ENCODE results near the gene TMEM175.

TMEM175 gene, protein sequence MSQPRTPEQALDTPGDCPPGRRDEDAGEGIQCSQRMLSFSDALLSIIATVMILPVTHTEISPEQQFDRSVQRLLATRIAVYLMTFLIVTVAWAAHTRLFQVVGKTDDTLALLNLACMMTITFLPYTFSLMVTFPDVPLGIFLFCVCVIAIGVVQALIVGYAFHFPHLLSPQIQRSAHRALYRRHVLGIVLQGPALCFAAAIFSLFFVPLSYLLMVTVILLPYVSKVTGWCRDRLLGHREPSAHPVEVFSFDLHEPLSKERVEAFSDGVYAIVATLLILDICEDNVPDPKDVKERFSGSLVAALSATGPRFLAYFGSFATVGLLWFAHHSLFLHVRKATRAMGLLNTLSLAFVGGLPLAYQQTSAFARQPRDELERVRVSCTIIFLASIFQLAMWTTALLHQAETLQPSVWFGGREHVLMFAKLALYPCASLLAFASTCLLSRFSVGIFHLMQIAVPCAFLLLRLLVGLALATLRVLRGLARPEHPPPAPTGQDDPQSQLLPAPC

DNA sequence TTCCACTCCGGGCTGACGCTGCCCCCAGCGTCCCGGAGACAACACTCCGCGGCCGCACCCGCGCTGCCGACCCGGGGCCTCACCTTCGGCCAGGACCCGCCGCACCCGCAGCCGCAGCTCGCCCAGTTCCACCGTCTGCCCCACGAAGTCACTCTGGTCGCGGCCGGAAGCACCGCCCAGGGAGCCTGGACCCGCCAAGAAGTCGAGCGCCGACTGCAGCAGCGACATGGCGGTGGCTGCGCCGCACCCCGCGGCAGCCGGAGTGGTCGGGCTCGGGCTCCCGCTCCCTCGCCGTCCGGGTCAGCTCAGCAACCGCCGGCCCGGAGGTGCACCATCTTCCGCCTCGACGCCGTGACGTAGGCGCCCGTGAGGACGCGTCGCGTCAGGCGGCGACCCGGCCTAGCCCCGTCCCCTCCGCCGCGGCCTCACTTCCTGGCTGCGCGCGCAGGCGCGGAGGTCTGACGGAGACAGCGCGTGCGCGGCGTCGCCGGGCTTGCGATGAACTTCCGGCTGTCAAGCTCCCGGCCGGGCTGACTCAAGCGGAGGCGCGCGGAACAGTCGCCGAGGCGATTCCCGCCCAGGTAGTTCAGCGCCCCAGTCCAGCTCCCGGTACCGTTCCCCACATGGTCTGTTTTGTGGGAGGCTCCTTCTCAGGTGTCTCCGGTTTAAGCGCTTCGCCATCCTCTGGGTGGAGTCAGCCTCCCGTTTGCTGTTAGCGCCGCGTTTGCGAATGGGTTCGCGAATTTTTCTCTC, at the start of gene TMEM175, which contains the start of gene GAK:
TMEM175 (plus strand) TSS at position 501 of the 753 bp plus-strand sequence. CDS start 15,280 bp downstream, outside the sequence.
GAK (minus strand) TSS at position 357 of the 753 bp plus-strand sequence; CDS start at position 228, 129 bp downstream.
- DNase-seq (ENCODE audit: low read depth): peak; percentile 96

DNA sequence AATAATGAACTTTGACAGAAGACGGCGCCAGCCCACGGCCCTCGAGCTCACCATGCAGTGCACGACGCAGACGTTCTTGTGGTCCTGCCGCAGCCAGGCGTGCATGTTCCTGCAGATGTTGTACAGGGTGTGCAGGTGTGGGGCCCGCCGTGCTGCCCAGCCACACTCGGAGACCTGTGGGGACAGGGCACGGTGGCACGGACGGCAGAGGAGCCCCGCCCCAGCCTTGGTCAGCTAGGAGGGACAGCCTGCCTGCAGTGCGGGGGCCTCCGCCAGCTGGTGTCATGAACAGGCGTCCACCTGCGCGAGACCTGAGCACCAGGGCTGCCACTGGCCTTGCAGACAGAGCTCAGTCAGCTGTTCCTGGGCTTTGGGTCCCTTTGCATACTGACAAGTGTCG, 49.6 kb upstream of the TMEM175 start:
- DNase-seq (ENCODE audit: low read depth): no peak

DNA sequence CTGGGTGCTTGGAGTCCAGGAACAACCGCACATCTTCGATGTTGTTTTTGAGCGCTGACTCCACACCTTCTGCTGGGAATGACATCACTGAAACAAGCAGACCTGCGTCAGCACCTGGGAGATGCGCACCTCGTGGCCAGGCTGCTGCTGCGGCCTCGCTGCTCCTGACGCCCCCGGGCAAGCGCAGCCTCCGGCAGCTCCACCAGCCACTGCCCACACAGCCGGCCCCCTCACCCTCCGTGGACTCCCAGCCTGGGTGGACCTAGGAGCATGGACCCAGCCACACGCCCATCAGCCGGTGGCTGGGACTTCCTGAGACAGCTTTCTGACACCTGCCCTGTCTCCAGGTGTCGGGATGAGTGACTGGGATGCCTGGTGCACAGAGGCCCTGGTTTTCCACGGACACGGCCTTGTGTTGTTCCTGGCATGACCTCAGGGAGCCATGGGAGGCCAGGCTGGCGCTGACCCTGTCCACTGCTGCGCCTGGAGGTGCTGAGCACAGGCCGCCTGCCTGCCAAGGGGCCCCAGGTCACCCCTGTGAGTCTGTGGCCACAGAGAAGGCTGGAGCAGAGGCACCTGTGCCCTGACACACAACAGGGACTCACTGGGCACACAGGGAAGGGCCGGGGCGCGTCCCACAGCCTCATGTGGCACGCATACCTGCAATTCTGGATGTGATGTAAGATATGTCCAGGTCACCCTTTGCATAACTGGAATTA, 48.7 kb upstream of the TMEM175 start:
- DNase-seq (ENCODE audit: low read depth): no peak

DNA sequence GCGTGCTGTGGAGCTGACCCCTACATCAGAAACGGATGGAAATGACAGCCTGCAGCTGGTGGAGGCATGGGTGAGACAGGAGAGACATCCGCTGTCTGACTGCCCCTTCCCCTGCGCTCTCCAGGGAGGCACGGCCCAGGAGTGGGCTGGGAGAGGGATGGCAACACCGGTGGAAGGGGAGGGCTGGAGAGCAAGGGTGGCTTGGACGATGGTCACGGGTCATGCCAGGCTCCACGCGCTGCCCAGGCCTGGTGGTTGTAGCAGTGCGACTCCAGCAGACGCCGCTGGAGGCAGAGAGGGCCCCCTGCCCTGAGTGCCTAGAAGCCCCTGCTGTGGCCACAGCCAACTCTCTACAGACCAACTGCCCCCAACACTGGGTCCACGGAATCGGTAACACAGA, 48.0 kb upstream of the TMEM175 start:
- no peak for DNase-seq (ENCODE audit: low read depth)

DNA sequence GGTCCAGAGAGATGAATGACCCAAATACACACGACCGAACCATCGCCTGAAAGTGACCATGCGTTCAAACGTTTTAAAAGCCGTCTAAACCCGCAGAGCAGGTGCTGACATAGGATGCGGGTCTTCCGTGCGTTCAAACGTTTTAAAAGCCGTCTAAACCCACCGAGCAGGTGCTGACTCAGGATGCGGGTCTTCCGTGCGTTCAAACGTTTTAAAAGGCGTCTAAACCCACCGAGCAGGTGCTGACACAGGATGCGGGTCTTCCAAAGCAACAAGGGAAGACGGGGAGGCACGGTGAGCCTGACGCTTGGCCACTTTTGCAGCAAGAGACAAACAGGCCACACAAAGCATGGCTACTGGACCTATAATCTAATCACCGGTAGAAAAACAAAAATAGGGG, 47.4 kb upstream of the TMEM175 start:
- DNase-seq (ENCODE audit: low read depth): no peak

DNA sequence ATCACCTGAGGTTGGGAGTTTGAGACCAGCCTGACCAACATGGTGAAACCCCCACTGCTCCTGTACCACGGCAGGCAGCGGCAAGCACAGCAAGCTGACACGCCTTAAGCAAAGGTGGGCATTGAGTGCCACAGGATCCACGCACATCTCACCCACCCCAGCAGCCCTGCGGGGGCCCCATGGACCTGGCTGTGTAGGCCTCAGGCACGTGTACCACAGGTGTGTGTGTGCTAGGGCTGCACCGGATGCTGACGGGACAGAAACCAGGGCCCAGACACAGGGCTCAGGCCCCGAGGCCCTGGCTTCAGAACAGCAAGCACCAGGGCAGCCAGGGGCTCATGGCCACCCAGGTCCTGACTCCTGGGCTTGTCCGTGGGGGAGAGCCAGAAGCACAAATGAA, 46.9 kb upstream of the TMEM175 start:
- no peak for DNase-seq (ENCODE audit: low read depth)

DNA sequence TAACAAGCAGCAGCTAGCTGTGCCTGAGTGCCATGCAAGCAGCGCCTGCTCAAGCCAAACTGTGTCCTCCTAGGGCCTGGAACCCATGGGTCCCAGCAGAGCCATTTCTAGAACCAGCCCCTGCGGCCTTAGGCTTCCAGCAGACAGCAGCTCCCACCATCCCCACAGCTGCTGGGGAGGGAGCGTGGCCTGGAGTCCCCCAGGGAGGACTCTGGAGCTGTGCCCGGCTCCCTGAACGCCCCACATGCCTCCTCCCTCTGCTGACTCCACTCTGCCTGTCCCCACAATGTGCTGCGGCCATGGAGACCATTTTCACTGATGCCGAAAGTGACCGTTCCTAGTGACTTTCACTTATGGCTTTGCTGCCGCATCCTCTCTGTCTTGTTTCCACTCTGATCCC, 46.0 kb upstream of the TMEM175 start:
- DNase-seq (ENCODE audit: low read depth): no peak

DNA sequence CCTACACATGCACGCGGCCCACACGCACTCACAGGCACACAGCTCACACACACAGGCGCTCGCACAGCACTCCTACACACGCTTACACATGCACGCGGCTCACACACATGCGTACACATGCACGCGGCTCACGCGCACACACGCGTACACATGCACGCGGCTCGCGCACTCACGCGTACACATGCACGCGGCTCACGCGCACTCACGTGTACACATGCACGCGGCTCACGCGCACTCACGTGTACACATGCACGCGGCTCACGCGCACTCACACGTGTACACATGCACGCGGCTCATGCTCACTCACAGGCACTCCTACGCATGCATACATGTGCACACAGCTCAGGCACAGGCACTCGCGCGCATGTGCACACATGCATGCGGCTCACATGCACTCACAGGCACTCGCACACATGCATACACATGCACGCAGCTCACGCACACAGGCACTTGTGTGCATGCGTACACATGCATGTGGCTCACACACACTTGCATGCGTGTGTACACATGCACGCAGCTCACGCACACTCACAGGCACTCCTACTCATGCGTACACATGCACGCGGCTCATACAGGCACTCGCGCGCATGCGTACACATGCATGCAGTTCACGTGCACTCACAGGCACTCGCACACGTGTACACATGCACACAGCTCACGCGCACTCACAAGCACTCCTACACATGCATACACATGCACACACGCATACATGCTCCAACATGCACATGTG, 45.1 kb upstream of the TMEM175 start:
- DNase-seq (ENCODE audit: low read depth): no peak

DNA sequence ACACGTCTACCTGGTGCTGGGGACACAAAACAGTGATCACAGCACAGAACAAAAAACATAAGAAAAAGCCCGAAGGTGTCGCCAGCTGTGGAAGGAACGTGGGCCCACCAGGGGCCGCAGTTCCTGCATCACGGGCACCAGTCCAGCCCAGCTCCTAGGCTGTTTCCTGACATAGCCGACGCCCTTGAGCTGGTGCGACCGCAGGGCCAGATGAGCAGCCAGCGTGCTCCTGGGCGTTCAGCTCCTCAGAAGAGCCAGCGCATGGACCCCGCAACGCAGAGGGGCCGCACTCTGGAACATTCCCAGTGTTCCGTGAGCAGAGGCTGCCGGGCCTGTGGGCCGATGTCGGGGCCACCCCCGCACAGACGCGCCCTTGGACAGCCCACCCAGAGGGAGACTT, 44.2 kb upstream of the TMEM175 start:
- DNase-seq (ENCODE audit: low read depth): no peak

DNA sequence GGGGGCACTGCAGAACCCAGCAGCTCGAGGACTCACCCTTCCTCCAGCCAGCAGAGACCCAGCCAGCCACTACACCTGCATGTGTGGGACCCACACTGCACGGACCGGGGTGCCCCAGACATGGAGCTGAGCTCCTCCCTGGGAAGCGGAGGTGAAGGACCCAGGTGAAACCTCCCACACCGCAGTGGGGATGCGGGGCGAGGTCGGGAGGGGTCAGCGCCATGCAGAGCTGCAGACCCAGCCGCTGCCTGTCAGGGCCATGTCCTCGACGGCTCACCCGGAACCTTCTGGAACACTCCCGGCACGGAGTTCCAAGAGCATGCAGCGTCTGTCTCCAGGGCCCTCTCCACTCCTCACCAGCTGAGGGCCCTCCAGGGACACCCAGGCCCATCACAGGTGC, 42.7 kb upstream of the TMEM175 start:
- no peak for DNase-seq (ENCODE audit: low read depth)

DNA sequence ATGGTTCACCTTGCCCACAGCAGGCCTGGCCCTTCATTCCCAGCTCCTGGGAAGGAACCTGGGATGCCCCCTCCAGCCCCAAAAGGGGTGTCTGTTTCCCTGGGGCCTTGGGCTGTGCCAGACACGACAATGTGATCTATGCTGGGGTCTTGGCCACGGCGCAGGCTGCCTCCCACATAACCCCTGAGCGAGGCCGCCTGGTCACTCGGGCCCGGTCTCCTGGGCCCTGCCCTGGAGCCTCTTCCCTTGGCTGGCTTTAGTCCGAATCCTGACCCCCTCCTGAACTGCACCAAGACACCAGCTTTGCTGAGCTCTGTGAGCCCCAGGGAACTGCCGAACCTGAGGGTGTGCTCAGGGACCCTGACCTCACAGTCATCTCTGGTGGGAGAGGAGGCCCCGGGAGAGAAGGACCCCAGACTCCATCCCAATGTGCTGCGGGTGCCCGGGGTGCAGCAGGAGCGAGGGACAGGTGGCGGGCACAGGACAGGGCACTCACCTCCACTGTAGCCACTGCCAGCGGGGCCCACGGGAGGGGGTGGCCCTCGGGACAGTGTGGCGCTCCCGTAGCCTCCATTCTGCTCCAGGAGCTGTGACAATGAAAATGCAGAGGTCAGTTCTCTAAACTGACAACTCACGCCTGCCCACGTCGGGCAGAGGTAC, 42.1 kb upstream of the TMEM175 start:
- no peak for DNase-seq (ENCODE audit: low read depth)

DNA sequence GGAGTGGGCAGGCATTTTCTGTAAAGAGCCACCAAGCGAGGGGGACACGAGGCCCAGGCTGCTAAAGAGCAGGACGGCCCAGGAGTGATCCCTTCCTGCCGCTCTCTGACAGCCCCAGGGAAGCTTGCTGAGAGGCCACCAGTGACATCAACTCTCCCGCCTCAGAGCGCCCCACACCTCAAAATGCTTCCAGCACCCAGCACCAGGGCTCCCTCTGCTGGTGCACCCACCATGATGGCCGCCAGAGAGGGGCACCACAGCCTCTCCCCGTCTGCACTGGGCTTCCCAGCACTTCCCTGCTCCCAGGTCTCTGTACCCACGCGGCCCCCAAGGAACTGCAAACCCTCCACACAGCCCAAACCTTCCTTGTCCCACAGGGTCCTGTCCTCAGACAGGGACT, 40.5 kb upstream of the TMEM175 start:
- peak; percentile 7 for DNase-seq (ENCODE audit: low read depth)

DNA sequence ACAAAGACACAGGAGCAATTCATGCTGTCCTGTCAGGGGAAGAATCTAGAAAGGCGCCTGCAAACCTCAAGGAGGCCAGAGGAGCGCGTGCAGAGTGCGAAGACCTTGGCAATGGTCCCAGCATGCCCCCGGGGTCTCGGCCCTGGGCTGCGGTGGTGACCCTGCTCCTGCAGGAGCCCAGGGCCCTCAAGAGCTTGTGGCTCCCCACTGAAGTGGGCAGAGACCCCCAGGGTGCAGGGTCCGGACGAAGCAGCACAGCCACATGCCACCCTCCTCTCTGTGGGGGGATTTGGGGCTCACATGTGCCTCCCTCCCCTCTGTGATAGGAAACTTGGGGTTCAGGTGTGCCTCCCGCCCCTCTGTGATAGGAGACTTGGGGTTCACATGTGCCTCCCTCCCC, 39.5 kb upstream of the TMEM175 start:
- DNase-seq (ENCODE audit: low read depth): no peak

DNA sequence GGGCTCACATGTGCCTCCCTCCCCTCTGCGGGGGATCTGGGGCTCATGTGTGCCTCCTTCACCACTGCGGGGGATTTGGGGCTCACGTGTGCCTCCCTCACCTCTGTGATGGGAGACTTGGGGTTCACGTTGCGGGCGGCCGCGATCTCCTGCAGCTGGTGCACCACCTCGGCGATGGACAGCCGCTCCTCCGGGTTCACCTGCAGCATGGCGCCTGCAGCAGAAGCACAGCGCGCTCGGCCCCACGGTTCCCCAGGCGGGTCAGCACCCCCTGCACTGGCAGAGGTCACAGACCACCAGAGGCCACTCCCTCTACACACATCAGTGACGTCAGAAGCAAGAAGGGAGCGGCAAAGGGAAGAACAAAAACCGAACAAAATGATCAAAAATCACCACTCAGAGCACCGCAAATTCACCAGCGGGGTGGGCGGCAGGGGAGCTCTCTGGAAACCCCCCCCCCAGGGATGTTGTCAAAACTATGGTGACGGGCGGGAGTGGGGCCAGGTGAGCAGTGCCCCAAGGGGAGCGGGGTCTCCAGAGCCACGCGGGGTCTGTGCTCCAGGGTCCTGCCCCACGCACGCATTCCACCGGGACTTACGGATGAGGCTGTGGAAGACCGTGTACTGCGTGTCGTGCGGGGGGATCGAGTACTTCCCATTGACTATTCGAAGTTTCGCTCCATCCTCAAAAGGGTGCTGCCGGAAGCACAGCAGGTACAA, 38.8 kb upstream of the TMEM175 start:
- no peak for DNase-seq (ENCODE audit: low read depth)

DNA sequence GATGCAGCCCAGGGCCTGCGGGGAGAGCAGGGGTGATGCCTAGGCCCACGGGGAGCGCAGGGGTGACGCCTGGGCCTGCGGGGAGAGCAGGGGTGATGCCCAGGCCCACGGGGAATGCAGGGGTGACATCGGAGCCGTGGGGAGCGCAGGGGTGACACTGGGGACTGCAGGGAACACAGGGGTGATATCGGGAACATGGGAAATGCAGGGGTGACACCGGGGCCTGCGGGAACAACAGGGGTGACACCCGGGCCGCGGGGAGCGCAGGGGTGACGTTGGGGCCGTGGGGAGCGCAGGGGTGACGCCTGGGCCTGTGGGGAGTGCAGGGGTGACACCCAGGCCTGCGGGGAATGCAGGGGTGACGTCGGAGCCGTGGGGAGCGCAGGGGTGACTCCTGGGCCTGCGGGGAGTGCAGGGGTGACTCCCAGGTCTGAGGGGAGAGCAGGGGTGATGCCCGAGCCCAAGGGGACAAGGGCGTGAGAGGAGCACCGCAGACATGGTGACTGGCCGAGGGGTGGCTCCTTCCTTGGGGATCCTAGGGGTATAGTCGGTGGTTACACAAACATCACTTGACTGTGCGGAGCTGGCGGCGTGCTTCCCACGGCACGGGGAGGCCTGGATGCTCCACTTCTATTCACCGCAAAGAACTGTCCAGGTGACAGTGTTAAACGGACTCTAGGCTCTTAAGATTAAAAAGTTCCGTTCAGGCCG, 38.1 kb upstream of the TMEM175 start:
- DNase-seq (ENCODE audit: low read depth): no peak

DNA sequence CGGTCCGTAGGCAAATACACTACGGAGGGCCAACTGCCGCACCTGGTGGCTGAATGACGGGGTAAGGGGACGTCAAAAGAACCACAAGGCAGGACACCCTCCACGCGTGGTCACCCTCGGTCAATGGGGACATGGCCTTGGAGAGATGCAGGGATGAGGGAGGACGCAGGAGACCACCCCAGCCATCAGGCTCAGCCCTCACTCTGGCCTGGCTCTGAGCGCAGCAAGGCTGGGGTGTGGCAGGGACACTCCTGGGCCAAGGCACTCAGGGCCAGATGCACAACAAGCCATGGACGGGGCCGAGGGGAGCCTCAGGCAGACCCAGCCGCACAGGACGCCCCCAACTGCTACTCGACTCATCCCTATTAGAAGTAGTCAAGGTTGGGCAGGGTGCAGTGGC, 36.7 kb upstream of the TMEM175 start:
- DNase-seq (ENCODE audit: low read depth): no peak

DNA sequence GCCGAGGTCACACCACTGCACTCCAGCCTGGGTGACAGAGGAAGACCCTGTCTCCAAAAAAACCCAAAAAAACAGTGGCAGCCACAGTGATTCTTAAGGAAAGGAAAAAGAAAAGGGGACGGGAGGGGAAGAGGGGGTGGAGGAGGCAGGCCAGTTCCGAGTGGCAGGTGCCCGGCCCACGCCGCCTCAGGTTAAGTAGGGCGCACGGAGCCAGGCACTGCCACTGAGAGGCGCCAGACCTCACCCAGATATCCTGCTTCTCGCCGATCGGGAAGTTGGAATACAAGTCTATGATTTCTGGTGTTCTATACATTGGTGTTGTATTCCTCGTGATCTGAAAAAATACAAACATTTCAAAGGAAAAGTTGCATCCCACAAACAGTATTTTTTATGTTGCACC, 36.0 kb upstream of the TMEM175 start:
- DNase-seq (ENCODE audit: low read depth): no peak

DNA sequence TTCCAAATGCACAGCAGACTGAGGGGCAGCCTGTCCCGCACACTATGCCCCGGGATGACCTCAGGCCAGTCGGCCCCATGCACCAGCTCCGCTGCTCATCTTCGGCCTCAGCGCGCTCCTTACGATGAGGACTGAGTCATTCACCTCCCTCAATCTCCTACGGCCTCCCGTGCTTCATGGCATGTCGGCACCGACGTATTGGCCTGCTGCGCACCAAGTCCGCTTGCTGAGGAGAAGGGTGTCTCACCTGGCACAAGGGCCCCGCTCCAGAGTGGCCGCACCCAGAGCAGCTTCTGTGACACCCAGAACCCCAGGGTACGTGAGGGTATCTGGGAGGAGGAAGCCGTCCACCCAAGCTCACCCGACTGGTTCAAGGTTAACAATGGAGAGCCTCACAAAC, 35.6 kb upstream of the TMEM175 start:
- DNase-seq (ENCODE audit: low read depth): no peak

DNA sequence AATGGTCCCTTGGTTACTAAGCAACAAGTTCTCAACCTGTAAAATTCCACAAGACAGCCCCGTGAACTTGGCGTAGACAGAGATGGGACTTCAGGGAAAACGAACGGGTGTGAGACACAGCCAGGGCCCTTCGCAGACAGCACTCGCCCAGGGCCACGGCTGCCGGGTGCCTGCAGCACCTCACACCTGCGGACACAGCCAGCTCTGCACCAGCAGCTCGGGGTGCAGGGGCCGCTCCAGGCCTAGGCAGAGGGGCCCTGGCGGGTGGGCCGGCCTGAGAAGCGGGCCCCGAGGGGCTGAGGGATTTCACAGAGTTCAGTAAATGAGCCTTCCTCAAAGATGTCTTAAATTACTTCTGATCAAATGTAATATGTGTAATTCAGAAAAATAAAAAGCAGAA, 34.1 kb upstream of the TMEM175 start:
- DNase-seq (ENCODE audit: low read depth): no peak

Data from iris pigment epithelial cell (primary cell).